Thoracic aorta (tissue), 2 donors: ENCODE measurements around the gene GALR1. TPM values are rescaled to one million over a fixed set of nuclear protein-coding genes. Genes with fewer than 3 reads are reported as not detected.
"Not testable (repeated sequence)": the region's sequence is repeated elsewhere in the genome, so short reads cannot be mapped to it uniquely, and the experiment has no call there.

Experiments used
- ATAC-seq: fragments of 150-250 bp; one replicate; pipeline ENCODE4 v1.8.0; 2017; ENCODE audit warnings: low read depth; ENCODE audit not compliant: insufficient number of reproducible peaks, low FRiP score
- DNase-seq: peaks from one replicate; pipeline ENCODE4 v3.0.0-alpha.2; 2020; ENCODE audit warnings: low spot score
- H3K27ac ChIP-seq, 2 donors: fragments of 200-600 bp; sonication (generic); 1 replicate in 1 of 2; 2 replicates in 1 of 2; pipeline ENCODE4 v1.5.1; 2016; ENCODE audit warnings: mild to moderate bottlenecking in 2 of 2, moderate library complexity in 2 of 2
- H3K27me3 ChIP-seq: fragments of 200-600 bp; sonication (generic); replicated peaks from 2 replicates; pipeline ENCODE4 v1.6.0; 2016; ENCODE audit warnings: mild to moderate bottlenecking; ENCODE audit not compliant: insufficient read depth
- H3K36me3 ChIP-seq: fragments of 200-600 bp; sonication (generic); one replicate; pipeline ENCODE4 v1.5.1; 2016
- H3K4me1 ChIP-seq, 2 donors: fragments of 200-600 bp; sonication (generic); 1 replicate in 1 of 2; 2 replicates in 1 of 2; pipeline versions ENCODE4 v1.5.1 to v1.6.0; 2016; ENCODE audit warnings: low read depth in 2 of 2, mild to moderate bottlenecking in 1 of 2; ENCODE audit not compliant: control insufficient read depth in 1 of 2
- H3K4me3 ChIP-seq: fragments of 200-600 bp; sonication (generic); 2 replicates; pipeline ENCODE4 v1.5.1; 2016; ENCODE audit warnings: mild to moderate bottlenecking
- H3K9me3 ChIP-seq: fragments of 200-600 bp; sonication (generic); 2 replicates; pipeline ENCODE4 v1.5.1; 2016
- total RNA-seq, 2 donors: library from RNA; depleted of rRNA; stranded (reverse); fragments of >200 nt; gene quantifications; one replicate each; pipeline versions ENCODE4 v1.1.0 to v1.2.3, GENCODE V29; 2016
- TF ChIP-seq, protein P1 (sequence below): fragments of 200-600 bp; sonication (generic); IDR thresholded peaks from one replicate; pipeline ENCODE4 v1.5.1; 2019; ENCODE audit warnings: antibody characterized with exemption

Gene GALR1
- total RNA-seq, 2 donors from 2014 or later = under 0.01 to 0.28 TPM

DNA sequence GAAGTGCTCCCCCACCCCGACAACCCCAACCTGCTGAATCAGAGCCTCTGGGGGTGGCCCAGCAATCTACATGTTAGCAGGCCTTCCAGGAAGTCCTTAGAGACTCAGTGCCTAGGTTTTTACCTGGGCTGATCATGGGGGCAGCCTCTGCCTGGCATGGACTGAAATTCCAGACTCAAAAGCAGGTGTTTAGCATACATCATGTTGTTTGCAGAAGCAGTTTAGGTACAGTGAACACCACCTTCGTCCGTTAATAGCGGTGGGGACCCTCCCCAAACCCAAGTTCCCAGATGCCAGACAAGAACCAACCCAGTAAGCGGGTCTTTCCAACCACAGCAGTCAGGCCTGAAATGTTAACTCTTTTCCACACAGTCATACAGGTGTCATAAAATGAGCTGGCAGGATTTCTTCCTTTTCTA, 26.4 kb upstream of the GALR1 start:
- Histone ChIP-seq H3K4me1 (no peaks in the 10 kb centered on the region), H3K36me3 (no peaks in the 10 kb centered on the region), H3K9me3 (no peaks in the 10 kb centered on the region), H3K4me3 (no peak overlapping the region), H3K27me3 (no peaks in the 10 kb centered on the region), H3K27ac (no peak overlapping the region)
- ATAC-seq (no peak), DNase-seq (no peak)
- TF ChIP-seq, protein P1, sequence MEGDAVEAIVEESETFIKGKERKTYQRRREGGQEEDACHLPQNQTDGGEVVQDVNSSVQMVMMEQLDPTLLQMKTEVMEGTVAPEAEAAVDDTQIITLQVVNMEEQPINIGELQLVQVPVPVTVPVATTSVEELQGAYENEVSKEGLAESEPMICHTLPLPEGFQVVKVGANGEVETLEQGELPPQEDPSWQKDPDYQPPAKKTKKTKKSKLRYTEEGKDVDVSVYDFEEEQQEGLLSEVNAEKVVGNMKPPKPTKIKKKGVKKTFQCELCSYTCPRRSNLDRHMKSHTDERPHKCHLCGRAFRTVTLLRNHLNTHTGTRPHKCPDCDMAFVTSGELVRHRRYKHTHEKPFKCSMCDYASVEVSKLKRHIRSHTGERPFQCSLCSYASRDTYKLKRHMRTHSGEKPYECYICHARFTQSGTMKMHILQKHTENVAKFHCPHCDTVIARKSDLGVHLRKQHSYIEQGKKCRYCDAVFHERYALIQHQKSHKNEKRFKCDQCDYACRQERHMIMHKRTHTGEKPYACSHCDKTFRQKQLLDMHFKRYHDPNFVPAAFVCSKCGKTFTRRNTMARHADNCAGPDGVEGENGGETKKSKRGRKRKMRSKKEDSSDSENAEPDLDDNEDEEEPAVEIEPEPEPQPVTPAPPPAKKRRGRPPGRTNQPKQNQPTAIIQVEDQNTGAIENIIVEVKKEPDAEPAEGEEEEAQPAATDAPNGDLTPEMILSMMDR = no peak

DNA sequence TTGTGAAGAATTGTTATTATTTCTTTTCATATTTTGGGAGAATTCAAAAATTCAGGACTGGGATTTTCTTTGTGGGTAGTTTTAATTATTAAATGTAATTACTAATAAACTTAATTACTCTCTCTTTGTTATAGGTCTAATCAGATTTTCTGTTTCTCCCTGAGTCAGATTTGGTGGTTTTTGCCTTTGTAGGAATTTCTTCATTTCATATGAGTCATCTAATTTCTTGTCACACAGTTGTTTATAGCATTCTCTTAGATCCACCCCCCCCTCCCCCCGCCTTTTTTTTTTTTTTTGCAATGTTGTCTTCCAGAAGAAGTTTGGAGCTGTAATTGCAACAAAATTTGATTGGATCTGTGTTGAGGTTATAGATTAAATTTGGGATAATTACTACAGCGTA, 26.0 kb upstream of the GALR1 start:
- H3K9me3 ChIP-seq = no peaks in the 10 kb centered on the region
- no peak overlapping the region for H3K27ac ChIP-seq
- no peaks in the 10 kb centered on the region for H3K36me3 ChIP-seq
- H3K27me3 ChIP-seq = no peaks in the 10 kb centered on the region
- ATAC-seq (no peak), DNase-seq (no peak)
- TF ChIP-seq, protein P1 = no peak
- no peaks in the 10 kb centered on the region for H3K4me1 ChIP-seq
- H3K4me3 ChIP-seq = no peak overlapping the region

DNA sequence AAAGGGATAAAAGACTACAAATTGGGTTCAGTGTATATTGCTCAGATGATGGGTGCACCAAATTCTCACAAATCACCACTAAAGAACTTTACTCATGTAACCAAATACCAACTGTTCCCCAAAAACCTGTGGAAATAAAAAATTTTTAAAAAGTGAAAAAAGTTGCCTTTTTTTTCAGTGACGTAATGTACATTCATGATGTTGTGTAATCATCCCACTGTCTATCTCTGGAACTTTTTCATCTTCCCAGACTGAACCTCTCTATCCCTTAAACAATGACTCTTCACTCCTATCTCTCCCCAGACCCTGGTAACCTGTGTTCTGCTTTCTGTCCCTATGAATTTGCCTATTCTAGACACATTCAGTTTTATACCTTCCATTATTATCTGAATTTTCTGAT, 19.0 kb upstream of the GALR1 start:
- H3K4me1 ChIP-seq = no peaks in the 10 kb centered on the region
- ATAC-seq (no peak), DNase-seq (no peak)
- H3K27me3 ChIP-seq = no peaks in the 10 kb centered on the region
- no peak overlapping the region for H3K4me3 ChIP-seq
- H3K36me3 ChIP-seq = no peaks in the 10 kb centered on the region
- no peaks in the 10 kb centered on the region for H3K9me3 ChIP-seq
- no peak overlapping the region for H3K27ac ChIP-seq
- TF ChIP-seq, protein P1 = no peak

DNA sequence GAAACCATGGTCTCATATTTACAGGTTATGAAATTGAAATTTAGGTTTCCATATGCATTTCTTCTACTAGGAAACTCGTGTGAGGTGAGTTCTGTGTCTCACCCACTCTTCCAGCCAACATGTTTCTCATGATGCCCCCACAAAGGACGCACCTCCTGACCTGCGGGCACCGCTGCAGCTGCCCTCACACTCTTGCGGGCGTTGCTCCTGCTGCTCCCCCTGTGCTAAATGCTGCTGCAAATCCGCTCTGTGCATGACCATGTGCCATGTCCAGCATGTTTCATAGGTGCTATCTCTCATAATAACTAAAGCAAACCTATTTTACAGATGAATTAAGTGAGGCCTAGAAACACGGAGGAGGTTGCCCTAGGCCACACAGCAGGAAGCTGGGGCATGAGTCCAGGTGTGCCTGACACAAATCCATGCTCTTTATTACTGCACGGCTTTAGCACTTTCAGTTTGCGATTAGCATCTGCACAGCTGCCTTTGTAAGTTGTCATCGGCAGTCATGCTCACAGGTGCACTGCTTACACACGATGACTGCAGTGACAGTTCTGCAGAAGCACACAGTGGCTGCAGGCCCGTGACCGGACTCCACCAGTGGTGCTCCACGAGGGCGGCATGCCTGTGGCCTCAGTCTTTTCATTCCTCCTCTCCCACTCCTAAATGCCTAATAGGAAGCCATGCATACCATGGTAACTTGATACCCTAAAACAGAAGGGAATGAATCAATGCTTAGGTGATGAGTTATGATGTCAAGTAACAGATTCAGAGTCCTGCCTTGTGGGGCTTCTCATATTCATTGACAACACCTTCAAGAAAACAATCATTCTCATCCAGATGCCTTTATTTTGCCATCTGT, 14.9 kb upstream of the GALR1 start:
- no peak overlapping the region for H3K27ac ChIP-seq
- H3K27me3 ChIP-seq = no peaks in the 10 kb centered on the region
- no peak overlapping the region for H3K4me3 ChIP-seq
- ATAC-seq (no peak), DNase-seq (no peak)
- no peaks in the 10 kb centered on the region for H3K4me1 ChIP-seq
- peaks cover 15% of the 10 kb centered on the region for H3K9me3 ChIP-seq
- TF ChIP-seq, protein P1 = no peak
- no peaks in the 10 kb centered on the region for H3K36me3 ChIP-seq

DNA sequence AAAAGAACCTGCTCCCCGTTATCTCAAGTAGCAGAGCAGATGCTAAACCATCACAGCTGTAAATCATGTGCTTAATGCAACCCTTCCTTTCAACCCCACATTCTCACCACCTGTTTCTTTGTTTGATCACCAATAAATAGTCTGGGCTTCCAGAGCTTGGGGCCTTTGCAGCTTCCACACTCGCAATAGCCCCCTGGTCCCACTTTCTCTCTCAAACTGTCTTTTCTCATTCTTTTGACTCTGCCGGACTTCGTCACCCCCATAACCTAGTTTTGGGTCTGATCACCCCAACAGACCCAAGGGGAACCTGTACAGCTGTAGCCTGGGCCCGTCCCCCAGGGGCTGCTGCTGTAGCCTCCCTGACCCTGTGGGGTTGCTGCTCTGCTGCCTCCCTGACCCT, 10.4 kb upstream of the GALR1 start:
- not testable (repeated sequence) for H3K27ac ChIP-seq, ATAC-seq, H3K36me3 ChIP-seq, H3K4me3 ChIP-seq, H3K4me1 ChIP-seq, DNase-seq, H3K27me3 ChIP-seq
- H3K9me3 ChIP-seq = peaks cover 18% of the 10 kb centered on the region
